GM12801 (cell line): ENCODE results near the gene GPR148.

Experiments
- TF ChIP-seq, protein P1 (sequence below): IDR thresholded peaks from one replicate; pipeline ENCODE4 v1.5.1; 2011; ENCODE audit warnings: control low read depth; ENCODE audit not compliant: insufficient read length; ENCODE audit errors: extremely low read depth

GPR148 gene

DNA sequence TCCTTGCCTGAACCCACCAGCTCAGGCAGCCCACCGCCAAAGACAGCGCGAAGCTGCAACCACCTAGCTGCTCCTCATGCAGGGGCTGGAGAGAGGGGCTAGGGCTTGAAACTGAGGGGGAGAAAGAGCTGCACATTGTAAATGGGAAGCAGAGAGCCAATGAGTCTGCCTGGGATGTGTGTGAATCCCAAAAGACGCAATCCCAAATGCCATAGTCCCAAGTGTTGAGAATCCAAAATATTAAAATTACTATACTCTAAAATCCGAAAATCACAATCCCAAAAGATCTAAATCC is 35.9 kb downstream of the GPR148 start:
- TF ChIP-seq, protein P1, sequence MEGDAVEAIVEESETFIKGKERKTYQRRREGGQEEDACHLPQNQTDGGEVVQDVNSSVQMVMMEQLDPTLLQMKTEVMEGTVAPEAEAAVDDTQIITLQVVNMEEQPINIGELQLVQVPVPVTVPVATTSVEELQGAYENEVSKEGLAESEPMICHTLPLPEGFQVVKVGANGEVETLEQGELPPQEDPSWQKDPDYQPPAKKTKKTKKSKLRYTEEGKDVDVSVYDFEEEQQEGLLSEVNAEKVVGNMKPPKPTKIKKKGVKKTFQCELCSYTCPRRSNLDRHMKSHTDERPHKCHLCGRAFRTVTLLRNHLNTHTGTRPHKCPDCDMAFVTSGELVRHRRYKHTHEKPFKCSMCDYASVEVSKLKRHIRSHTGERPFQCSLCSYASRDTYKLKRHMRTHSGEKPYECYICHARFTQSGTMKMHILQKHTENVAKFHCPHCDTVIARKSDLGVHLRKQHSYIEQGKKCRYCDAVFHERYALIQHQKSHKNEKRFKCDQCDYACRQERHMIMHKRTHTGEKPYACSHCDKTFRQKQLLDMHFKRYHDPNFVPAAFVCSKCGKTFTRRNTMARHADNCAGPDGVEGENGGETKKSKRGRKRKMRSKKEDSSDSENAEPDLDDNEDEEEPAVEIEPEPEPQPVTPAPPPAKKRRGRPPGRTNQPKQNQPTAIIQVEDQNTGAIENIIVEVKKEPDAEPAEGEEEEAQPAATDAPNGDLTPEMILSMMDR: no peak

DNA sequence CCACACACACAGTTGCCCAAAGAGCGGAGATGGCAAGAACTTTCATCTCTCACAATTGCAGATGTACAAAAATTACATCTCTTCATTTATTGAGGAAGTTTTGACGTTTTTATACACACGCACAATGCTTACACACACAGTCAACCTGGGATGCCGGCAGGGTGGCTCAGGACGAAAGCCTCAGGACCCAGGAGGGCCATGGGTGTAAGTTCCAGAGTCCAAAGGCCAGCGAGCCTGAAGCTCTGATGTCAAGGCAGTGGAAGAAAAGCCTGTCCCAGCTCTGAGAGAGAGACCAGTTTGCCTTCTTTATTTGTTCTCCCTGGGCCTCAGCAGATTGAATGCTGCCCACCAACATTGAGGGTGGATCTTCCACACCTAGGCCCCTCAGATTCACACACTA is 36.6 kb downstream of the GPR148 start:
- TF ChIP-seq, protein P1: no peak

DNA sequence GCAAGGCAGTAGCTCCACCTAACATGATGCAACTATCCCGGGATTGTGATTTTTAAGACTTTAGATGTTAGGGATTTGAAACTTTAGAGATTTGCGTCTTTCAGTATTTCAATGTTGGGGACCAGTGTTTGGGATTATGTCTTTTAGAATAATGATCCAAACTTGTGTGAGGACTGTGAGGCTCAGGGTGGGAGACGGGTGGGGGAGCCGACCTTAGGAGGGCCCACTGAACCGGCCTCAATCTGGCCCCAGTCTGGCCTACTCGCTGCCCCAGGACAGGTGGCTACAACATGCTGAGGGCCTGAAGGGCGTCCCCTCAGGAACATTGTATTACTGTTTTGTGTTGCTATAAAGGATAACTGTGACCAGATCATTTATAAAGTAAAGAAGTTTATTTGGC is 37.2 kb downstream of the GPR148 start:
- TF ChIP-seq, protein P1: no peak

DNA sequence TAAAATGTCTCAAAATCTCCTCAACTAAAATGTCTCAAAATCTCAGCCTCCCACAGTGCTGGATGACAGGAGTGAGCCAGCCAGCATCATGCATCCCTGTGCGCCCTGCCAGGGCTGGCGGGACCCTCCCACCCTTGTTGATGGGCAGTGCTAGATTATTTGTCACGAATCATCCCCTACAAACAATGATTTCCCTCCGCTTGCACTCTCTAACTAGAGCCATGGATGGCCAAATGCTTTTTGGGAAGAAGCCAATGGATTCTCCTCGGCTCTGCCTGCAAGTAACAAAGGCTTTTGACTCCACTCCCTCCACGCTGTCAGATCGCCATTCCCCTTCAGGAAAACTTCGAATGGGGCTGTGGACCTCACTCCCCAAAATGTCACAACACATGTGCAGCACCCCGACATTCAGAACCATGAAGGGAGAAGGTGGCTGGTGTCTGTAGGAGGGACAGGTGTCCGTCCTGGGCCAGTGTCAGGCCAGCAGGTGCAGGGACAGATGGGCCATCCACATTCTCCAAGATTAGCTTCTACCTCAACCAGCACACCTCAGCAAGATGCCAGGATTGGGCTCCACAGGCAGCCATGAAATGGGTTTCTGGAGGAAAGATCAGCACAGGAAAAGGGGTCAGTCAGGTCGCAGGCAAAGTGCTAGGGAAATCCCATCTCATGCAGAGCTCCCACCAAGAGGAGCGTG is 38.0 kb downstream of the GPR148 start:
- TF ChIP-seq, protein P1: no peak

DNA sequence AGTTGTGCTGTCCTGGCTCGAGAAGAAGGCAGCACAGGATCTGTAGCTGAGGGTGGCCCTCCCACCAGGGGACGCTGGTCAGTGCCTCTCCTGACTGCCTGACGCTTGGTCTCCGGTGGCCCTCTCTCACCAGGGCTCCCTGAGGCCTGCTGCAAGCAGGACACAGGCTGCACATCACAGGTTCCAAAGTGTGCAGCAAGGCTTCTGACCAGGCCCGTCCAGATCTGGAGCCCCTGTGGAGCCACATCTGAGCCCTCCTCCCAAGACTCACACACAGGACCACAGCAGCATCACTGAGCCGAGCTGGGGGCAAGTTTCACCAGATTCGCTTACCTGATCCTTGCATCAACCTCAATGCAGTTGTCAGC is 38.5 kb downstream of the GPR148 start:
- TF ChIP-seq, protein P1: no peak

DNA sequence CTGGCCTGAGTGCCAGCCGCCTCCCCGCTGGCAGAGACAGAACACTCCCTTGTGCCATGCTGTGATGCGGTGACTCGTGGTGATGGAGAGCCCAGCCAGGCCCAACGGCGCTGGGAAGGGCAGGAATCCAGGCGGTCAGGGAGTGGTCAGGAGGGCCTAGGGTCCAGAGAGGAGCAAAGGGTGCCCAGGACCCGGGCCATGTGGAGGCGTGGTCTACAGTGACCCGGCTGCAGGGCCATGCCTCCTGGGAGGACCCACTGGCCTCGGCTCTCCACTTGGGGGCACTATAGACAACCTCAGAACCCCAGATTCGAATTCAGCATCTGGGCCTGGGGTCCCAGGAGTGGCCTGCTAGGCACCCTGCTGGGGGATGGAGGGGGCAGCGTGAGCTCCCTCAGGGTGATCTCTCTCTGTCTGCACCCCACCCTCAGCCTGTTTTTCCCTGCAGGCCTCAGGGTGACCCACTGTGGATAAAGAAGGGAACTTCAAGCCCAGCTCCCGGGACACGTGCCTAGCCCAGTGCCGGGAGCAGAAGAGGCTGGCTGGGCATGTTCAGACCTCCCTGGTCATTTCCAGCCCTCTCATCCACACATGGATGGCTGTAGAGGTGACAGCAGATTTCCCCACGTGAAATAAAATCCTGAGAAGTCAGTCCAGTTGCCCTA is 39.5 kb downstream of the GPR148 start:
- TF ChIP-seq, protein P1: no peak

DNA sequence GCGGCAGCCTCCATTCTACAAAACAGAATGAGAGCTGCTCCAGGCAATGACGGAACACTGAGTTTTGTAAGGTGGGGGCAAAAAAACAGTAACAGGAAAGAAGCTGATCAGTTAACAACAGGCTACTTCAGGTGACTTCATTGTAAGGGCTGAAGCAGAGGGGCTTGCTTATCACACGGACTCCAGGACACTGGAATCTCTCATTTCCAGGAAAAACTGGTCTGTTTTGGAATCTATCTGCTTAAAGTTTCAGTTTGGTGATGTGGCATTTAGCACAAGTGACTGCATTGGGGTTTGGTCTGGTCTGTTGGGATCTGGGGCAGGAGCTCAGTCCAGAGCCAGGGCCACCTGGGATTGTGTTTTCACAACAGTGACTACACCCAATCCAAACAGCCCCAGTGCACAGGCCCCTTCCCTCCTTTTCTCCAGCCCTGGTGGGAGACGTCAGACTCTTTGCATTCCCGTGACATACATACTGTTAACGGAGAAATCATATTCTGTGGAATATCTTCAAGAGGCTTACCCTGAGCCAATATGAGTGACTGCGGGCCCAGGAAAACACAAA is 40.6 kb downstream of the GPR148 start:
- TF ChIP-seq, protein P1: no peak
